K562 (cell line): ENCODE measurements around the gene GNAQ. TPM values are rescaled to one million over a fixed set of nuclear protein-coding genes. Genes with fewer than 3 reads are reported as not detected.
A peak's percentile ranks its signal among the peaks of the same experiment; 100 is the strongest.

Source experiments
- ATAC-seq: fragments of 200-7000 bp; cut with Tn5 transposase; 3 replicates; pipeline ENCODE4 v1.9.1; 2020; ENCODE audit warnings: moderate library complexity
- BruUV-seq: library from RNA; stranded (reverse); fragments of 400-500 nt; replicated peaks from 2 replicates; lab custom pipeline; 2021; lab: Mats Ljungman, UMichigan
- CTCF ChIA-PET: fragments of 300-600 bp; formaldehyde crosslinking; extraction: SDS; loops from one replicate; lab custom pipeline; 2021; ENCODE audit warnings: low intra/inter-chr PET ratio; lab: Yijun Ruan, JAX
- POLR2A ChIA-PET: fragments of 300-600, 350-650 bp; sonication (Branson Sonifier 250); formaldehyde crosslinking; extraction: SDS; loops from one replicate; lab custom pipeline; 2021; ENCODE audit warnings: antibody characterized with exemption, inconsistent platforms; lab: Yijun Ruan, JAX
- DNase-seq, 4 experiments: peaks; one replicate each; pipeline versions ENCODE4 v3.0.0 to v3.0.0-alpha.2; 2011 to 2018; ENCODE audit warnings: low spot score in 3 of 4, mixed read lengths in 3 of 4; ENCODE audit errors: extremely low read depth in 1 of 4
- FAIRE-seq: peaks from 2 replicates; lab custom pipeline; 2011; peaks lifted over from hg19 to GRCh38; lab: Jason Lieb, UNC
- H2AFZ ChIP-seq: 2 replicates; pipeline ENCODE4 v1.6.0; 2011; ENCODE audit warnings: low read depth, low read length, control low read depth, inconsistent platforms
- H3K27ac ChIP-seq: fragments of 200-600 bp; 3 replicates; pipeline ENCODE4 v1.8.0; 2011; ENCODE audit warnings: low read depth, mild to moderate bottlenecking, control low read depth, inconsistent platforms, low read length, moderate library complexity, mixed read lengths; ENCODE audit errors: extremely low read depth
- H3K27me3 ChIP-seq, 2 experiments: fragments of 300-600 bp in 1 of 2; 2 replicates in 1 of 2; 3 replicates in 1 of 2; pipeline versions ENCODE4 v1.6.0 to v1.8.0; 2011; ENCODE audit warnings: inconsistent platforms in 2 of 2, low read length in 2 of 2, mild to moderate bottlenecking in 1 of 2, mixed read lengths in 1 of 2, moderate library complexity in 1 of 2; ENCODE audit not compliant: control insufficient read depth in 2 of 2, insufficient read depth in 2 of 2
- H3K36me3 ChIP-seq: fragments of 300-600 bp; 3 replicates; pipeline ENCODE4 v1.8.0; 2011; ENCODE audit warnings: mild to moderate bottlenecking, low read length, inconsistent platforms; ENCODE audit not compliant: control insufficient read depth, insufficient read depth
- H3K4me1 ChIP-seq, 2 experiments: fragments of 200-600 bp in 1 of 2; replicated peaks in 1 of 2; 2 replicates in 1 of 2; 3 replicates in 1 of 2; pipeline versions ENCODE4 v1.5.1 to v1.8.0; 2011; ENCODE audit warnings: inconsistent platforms in 2 of 2, low read length in 2 of 2, mild to moderate bottlenecking in 1 of 2, mixed read lengths in 1 of 2, moderate library complexity in 1 of 2; ENCODE audit not compliant: control insufficient read depth in 2 of 2, insufficient read depth in 2 of 2
- H3K4me2 ChIP-seq: 2 replicates; pipeline ENCODE4 v1.6.1; 2011; ENCODE audit warnings: low read length, control low read depth, inconsistent platforms, mixed read lengths; ENCODE audit not compliant: insufficient read depth
- H3K4me3 ChIP-seq: fragments of 200-600 bp; sonication (generic), shearing (Covaris generic); 2 replicates; pipeline ENCODE4 v1.5.1; 2016; ENCODE audit warnings: control low read depth, inconsistent platforms
- H3K79me2 ChIP-seq: fragments of 200-600 bp; 3 replicates; pipeline ENCODE4 v1.8.0; 2011; ENCODE audit warnings: low read length, inconsistent platforms; ENCODE audit not compliant: control insufficient read depth, insufficient read depth
- H3K9ac ChIP-seq, 2 experiments: 2 replicates each; pipeline versions ENCODE4 v1.6.0 to v1.6.1; 2011; ENCODE audit warnings: low read depth in 2 of 2, low read length in 2 of 2, control low read depth in 1 of 2, inconsistent platforms in 1 of 2, mild to moderate bottlenecking in 1 of 2, mixed read lengths in 1 of 2; ENCODE audit not compliant: insufficient read depth in 1 of 2
- H3K9me1 ChIP-seq: one replicate; pipeline ENCODE4 v1.6.0; 2011; ENCODE audit warnings: inconsistent platforms, mild to moderate bottlenecking, low read length, moderate library complexity; ENCODE audit not compliant: control insufficient read depth, insufficient read depth
- H3K9me3 ChIP-seq: replicated peaks from 2 replicates; pipeline ENCODE4 v1.5.1; 2011; ENCODE audit warnings: low read depth, low read length, inconsistent platforms; ENCODE audit not compliant: control insufficient read depth, insufficient read depth
- H4K20me1 ChIP-seq: replicated peaks from 2 replicates; pipeline ENCODE4 v1.6.1; 2011; ENCODE audit warnings: low read length, inconsistent platforms, mixed read lengths; ENCODE audit not compliant: control insufficient read depth, insufficient read depth
- CEBPG ChIP-seq, 3 experiments: fragments of 200-800 bp in 1 of 3; sonication (Bioruptor generic) in 1 of 3; sonication (generic) in 1 of 3; formaldehyde crosslinking in 1 of 3; IDR thresholded peaks in 2 of 3; conservative IDR thresholded peaks in 1 of 3; 2 replicates each; pipeline versions ENCODE4 v1.6.1 to v1.8.0; 2016 to 2022; ENCODE audit warnings: missing compliant biosample characterization in 2 of 3, missing genetic modification characterization in 2 of 3, mild to moderate bottlenecking in 1 of 3, missing genetic modification reagents in 1 of 3
- ZNF175 ChIP-seq: fragments of 200-800 bp; sonication (Bioruptor generic); IDR thresholded peaks from 2 replicates; pipeline ENCODE4 v1.6.1; 2016; ENCODE audit warnings: low read depth, mild to moderate bottlenecking, missing genetic modification characterization, missing compliant biosample characterization
- WGBS: fragments of 100-300 bp; shearing (Covaris generic); methylation state at CpG from one replicate; pipeline ENCODE4 v1.1.6; 2016; ENCODE audit warnings: low coverage, mixed read lengths; ENCODE audit not compliant: insufficient coverage; ENCODE audit errors: missing lambda C conversion rate; 5-methylcytosine and 5-hydroxymethylcytosine counted together
- in situ Hi-C: fragments of 300-500 bp; cut with MboI; formaldehyde crosslinking; loops from 4 replicates; pipeline ENCODE4 v1.15.0; 2018; ENCODE audit warnings: inconsistent platforms, mixed read lengths
- intact Hi-C: fragments of 100-400 bp; cut with micrococcal nuclease; formaldehyde crosslinking; loops from 2 replicates; pipeline ENCODE4 v1.14.2; 2022
- polyA plus RNA-seq, 8 experiments: library from polyadenylated mRNA; depleted of rRNA in 4 of 8; stranded (reverse) in 5 of 8; unstranded in 3 of 8; fragments of >200 nt; fragmentation: Nextera tagmentation in 2 of 8; fragmentation: Illumina TruSeq in 1 of 8; extraction: Ambion mirVana in 2 of 8; extraction: Trizol in 1 of 8; gene quantifications; 2 replicates each; pipeline versions ENCODE4 v1.2.1 to v1.2.3, GENCODE V29; 2011 to 2014; ENCODE audit warnings: inconsistent platforms in 1 of 8, missing spikeins in 1 of 8
- total RNA-seq, 7 experiments: library from RNA; depleted of rRNA in 6 of 7; stranded (reverse); fragments of >200 nt in 6 of 7; fragmentation: Illumina TruSeq in 2 of 7; extraction: Trizol in 2 of 7; gene quantifications; 2 replicates each; pipeline versions ENCODE4 v1.2.1 to v1.2.3, GENCODE V29; 2011 to 2021; ENCODE audit warnings: low replicate concordance in 1 of 7
- TF ChIP-seq, protein P1 (sequence below), 2 experiments: fragments of 450-650 bp in 1 of 2; sonication (generic) in 1 of 2; formaldehyde crosslinking in 1 of 2; IDR thresholded peaks in 1 of 2; conservative IDR thresholded peaks in 1 of 2; 2 replicates each; pipeline versions ENCODE4 v1.6.1 to v1.8.1; 2016 to 2023; ENCODE audit warnings: mild to moderate bottlenecking in 2 of 2, moderate library complexity in 2 of 2, inconsistent platforms in 1 of 2, missing genetic modification reagents in 1 of 2

The GNAQ gene
- total and polyA plus RNA-seq, 9 of the 15 experiments (the other 6 are each of a cell fraction or from before 2014, with no cell fraction given), result 4.8 to 27.9 (median 17.5) TPM

- Histone ChIP-seq H3K9ac (no peak overlapping the region), H3K79me2 (peaks cover 2% of the 10 kb centered on the region; the same call in 2 of the 3 replicates), H3K4me2 (no peak overlapping the region), H3K4me1 (no peaks in the 10 kb centered on the region), H3K27me3 (no peaks in the 10 kb centered on the region), H3K9me3 (no peaks in the 10 kb centered on the region), H3K9me1 (no peaks in the 10 kb centered on the region), H3K27ac (no peak overlapping the region), H2AFZ (no peak overlapping the region), H3K36me3 (no peaks in the 10 kb centered on the region; the same call in 2 of the 3 replicates), H4K20me1 (no peaks in the 10 kb centered on the region), H3K4me3 (no peak overlapping the region)
- WGBS, result 86% methylated on average over 1 of the region's 1 CpG
- ChIA-PET POLR2A (no interaction called here), CTCF (no interaction called here)
- DNase-seq (no peak), FAIRE-seq (no peak), ATAC-seq (no peak)
- in situ Hi-C loops (no loop called here), intact Hi-C loops (no loop called here)
- BruUV-seq, result no TSS peak
- TF ChIP-seq, protein P1, sequence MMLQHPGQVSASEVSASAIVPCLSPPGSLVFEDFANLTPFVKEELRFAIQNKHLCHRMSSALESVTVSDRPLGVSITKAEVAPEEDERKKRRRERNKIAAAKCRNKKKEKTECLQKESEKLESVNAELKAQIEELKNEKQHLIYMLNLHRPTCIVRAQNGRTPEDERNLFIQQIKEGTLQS (IDR thresholded peaks at IDR 0.05), result peak; percentile 53; the same call in 1 of the 2 replicates
- TF ChIP-seq, protein P1 (CRISPR knock-in tag; conservative IDR thresholded peaks at IDR 0.05), result no peak
- TF ChIP-seq ZNF175 (CRISPR knock-in tag) (no peak), CEBPG (CRISPR knock-in tag; IDR thresholded peaks at IDR 0.05) (peak; percentile 38; the same call in 1 of the 2 replicates), CEBPG (tag; conservative IDR thresholded peaks at IDR 0.05 in 1 of 2, IDR thresholded peaks at IDR 0.05 in 1 of 2) (peak in 1 of 2 experiments; percentile 52; a peak in 1 of 4 replicates)
These were observed 176.7 kb downstream of the GNAQ start for GRCh38 chr9:77854916-77855311.
